Activated CD4-positive, alpha-beta T cell treated with anti-CD3 and anti-CD28 coated beads for 4 hours (primary cell): ENCODE data around the gene CAMTA1.
"Not testable (repeated sequence)": the region's sequence is repeated elsewhere in the genome, so short reads cannot be mapped to it uniquely, and the experiment has no call there.

Experiments
- DNase-seq, 2 donors: peaks; one replicate each; pipeline ENCODE4 v3.0.0-alpha.2; 2020

The CAMTA1 gene

GRCh38 chr1:6815726-6816125, 30.5 kb downstream of the CAMTA1 start:
- DNase-seq = no peak

DNA sequence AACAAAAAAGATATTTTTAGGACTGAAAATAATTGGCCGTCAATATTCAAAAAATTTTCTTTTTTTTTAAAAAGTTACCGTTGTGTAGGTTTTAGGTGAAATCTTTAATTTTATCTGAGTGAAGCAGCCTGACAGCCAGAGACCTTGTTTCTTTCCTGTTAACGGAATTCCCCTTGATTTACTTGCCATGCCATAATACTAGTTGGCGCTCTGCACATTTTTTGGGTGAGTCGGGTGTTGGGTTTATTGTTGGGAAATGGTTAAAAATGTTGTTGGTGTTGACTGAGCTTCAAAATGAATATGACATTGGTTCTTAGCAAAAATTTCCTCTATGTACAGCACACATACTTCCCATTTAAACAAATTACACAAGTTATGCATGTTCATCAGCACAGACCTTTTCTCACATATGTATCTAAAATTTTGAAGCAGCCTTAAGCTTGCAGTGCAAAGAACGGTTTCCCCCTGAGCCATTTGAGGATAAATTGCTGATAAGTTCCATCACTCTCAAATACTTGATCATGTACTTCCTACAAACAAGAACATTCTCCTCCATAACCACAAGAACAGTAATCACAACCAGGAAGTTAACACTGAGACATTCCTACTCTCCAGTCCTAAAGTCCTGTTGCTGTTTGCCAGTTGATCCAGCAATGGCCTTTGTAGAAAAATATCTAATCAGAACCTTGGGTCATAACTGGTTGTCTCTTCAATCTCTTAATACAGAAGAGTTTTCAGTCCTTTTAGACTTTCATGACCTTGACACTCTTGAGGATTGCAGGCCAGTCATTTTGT, 34.2 kb downstream of the CAMTA1 start:
- DNase-seq = no peak

DNA sequence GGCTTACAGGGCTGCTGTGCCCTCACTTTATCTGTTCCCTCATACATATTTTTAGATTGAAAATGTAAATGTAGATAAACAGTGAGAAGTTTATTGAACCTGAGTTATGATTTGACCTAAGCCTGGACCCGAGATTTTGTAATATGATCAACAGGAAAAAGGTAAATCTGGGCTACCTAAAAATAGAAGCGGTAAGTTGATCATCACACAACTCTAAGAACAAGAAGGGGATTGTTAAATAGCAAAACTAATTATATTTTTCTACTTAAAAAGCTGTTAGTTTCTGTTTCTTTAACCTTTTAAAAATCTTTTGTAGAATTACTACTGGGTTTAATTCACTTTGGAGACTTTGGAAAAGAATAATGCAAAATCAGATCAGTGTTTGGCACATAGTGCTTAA, 35.6 kb downstream of the CAMTA1 start:
- DNase-seq = no peak

DNA sequence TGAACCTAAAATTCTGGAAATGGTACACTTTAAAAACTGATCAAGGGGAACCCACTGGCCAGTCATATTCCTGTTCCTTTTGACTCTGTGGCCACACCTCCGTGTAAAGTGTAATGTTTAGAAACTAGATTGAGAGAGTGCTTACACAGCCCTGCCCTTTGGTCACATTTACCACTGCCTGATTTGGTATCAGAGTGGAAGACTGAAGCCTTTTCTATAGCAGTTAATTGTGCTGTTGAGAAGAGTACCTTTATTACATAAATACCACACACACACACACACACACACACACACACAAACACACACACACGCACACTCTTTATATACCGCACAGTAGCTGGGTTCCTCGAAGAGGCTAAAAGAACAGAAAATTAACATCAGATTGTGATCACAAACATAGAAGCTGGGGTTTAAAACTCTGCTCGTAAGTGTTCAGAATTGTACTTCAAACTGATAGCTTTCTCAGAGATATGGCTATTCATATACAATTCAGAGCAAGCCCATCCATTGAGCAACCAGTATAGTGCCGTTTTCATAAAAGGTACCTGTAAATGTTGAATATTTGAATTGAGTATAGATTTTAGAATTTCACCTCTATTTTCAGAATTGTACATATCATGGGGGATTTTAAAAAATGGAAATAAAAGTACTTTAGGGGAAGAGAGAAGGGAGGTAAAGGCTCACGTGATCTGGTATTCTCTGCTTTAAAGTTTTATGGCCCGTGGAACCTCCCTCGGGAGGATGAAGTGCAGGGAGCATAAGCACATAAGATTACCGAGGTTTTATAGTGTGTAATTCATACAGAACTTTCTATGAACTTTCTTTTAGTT, 37.5 kb downstream of the CAMTA1 start:
- DNase-seq = no peak

DNA sequence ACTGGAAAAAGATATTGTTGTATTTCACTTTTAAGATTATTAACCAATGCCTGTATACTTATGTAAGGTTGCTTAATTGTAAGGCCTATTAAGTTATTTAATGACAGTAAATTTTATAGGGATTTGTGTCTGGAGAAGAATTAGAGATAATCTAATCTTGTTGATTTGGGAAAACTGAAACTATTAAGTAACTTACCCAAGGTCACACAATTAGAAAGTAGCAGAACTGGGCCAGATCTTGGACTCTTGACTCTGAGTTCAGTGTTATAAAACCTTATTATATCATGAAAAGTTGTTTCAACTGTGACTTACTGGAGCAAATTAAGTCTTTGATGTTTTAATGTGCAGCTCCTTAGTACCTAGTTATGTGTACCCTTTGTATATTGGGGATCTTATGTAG, 38.5 kb downstream of the CAMTA1 start:
- DNase-seq = no peak

DNA sequence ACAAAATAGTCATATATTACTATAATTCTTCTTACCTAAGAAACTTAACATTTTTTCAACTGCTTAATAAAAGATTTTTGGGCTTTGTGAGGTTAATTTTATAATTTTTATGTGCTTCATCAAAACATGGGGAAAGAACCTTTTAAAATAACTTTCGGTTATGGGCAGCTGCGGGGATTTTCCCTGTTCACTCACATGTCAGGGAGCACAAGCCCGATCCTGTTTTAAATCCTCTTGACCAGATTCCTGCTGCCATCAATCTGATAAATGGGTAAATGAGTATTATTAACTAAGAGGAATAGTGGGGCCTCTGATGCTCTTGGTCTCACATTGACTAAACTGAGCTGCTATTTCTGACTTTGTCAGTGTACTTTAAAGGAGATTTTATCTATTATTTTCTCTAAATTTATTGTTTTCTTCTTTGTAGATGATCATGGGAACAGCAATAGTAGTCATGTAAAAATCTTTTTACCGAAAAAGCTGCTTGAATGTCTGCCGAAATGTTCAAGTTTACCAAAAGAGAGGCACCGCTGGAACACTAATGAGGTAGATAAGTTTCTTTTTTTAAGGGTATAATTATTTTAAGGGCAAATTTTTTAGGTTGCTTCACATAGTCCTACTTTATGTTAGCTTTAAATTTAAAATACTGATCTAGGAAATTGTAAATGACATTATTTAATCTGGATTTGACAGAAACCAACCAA, 39.6 kb downstream of the CAMTA1 start:
- no peak for DNase-seq

DNA sequence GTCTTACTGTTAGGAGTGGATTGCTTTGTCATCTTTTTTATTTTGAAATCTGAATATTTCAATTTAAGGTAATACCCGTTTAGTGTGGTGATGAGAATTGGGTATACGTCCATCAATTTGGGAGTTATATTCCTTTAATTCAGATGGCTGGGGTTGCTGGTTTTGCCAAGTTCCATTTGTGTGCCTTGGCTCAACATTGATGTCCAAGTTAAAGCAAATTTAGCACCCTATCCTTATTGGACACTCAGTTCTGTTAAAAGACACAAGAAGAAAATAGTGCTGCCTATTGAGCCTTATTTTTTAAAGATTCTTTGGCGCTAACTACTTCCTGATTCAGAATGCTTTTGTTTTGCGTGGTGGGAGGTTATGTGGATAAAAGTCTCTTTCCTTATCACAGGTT, 40.6 kb downstream of the CAMTA1 start:
- DNase-seq = no peak

GRCh38 chr1:6827079-6827478, 41.8 kb downstream of the CAMTA1 start:
- no peak for DNase-seq

- no peak for DNase-seq
Measured at GRCh38 chr1:6827630-6828165, 42.4 kb downstream of the CAMTA1 start.

DNA sequence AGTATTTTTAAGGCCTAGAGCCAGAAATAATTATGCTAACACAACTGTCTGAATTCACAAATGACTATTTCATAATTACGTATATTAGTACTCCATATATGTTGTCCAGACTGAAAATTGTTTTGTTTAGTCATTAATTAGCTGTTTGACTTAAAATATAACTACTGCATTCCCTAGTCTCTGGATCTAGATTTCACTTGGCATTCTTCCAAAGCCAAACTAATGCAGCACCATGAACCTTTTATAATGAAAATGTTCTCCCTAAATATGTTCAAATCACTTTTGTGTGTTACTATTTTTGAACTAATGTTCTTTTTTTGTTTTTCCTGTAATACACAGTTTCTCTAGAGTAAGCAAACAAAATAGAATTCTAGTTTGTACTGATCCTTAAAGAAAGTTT, 46.1 kb downstream of the CAMTA1 start:
- DNase-seq = no peak

- not testable (repeated sequence) for DNase-seq
Measured at GRCh38 chr1:6832006-6832405, 46.8 kb downstream of the CAMTA1 start.

GRCh38 chr1:6832531-6833188, 47.4 kb downstream of the CAMTA1 start:
- DNase-seq = no peak

DNA sequence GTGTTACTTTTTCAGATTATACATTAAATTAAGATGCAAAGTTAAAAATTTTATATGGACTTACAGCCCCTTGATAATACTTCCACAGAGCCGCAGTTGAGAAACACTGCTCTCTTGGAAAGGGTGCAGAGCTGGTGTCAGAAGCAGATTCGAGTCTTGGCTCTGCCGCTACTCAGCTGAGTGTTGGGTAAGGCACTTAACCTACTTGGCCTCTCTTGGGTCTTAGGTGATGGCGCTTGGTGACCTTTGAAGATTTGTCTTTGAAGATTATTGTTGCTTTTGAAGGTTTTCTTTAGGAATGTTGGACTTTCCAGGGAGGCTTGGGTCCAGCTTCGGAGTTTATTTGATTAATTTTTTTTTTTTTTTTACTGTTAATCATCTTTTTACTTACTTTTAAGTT, 48.5 kb downstream of the CAMTA1 start:
- no peak for DNase-seq

GRCh38 chr1:6834366-6834765, 49.1 kb downstream of the CAMTA1 start:
- no peak for DNase-seq

DNA sequence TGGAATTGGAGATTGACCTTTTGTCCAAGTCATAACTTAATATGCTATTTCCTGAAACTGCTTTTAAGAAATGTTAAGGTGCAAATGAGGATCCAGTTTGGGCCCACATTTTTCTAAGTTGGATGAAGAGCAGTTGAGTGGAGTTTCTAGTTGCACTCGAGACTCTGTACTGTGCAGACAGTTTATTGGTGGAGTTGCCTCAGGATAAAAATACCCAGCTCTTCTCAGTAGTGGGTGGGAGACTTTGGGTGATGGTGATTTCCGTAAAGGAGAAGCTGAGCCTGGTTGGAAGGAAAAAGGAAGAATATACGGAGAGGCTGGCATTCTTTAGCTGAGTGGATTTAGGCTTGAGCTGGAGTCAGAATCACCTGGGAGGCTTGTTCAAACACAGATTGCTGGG, 49.9 kb downstream of the CAMTA1 start:
- no peak for DNase-seq

- DNase-seq = no peak
Measured at GRCh38 chr1:6842301-6842700, 57.0 kb downstream of the CAMTA1 start.

DNA sequence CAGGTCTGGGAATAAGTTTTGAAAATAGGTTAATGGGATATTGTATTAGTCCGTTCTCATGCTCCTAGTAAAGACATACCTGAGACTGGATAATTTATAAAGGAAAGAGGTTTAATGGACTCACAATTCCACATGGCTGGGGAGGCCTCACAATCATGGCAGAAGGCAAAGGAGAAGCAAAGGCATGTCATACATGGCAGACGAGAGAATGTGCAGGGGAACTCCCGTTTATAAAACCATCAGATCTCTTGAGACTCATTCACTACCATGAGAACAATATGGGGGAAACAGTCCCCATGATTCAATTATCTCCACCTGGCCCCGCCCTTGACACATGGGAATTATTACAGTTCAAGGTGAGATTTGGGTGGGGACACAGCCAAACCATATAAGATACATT, 60.5 kb downstream of the CAMTA1 start:
- DNase-seq = not testable (repeated sequence)

- DNase-seq = no peak
Measured at GRCh38 chr1:6848816-6849215, 63.6 kb downstream of the CAMTA1 start.

DNA sequence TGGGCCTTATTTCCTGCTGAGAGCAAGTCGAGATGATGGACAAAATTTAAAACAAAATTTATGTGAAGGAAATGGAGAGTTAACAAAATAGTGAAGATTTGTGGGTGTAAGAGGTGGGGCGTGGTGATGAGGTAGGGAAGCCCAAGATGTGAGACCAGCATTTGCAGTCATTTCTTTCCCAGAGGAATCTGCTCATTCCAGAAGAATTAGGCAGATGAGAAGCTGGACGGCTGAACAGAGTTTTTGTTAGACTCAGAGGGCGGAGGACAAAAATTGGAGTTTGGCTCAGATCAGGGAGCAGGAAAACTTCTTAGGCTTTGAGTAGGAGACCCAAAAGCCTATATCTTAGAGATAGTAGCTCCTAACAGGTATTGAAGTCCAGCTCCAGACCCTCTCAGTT, 65.3 kb downstream of the CAMTA1 start:
- no peak for DNase-seq

- no peak for DNase-seq
Measured at GRCh38 chr1:6852136-6852890, 67.1 kb downstream of the CAMTA1 start.

- DNase-seq = no peak
Measured at GRCh38 chr1:6854166-6854565, 68.9 kb downstream of the CAMTA1 start.

GRCh38 chr1:6857831-6858230, 72.6 kb downstream of the CAMTA1 start:
- no peak for DNase-seq
